ENCODE data around the gene CRAMP1. TPM values are rescaled to one million over a fixed set of nuclear protein-coding genes. Genes with fewer than 3 reads are reported as not detected.

CRAMP1 gene
- total RNA-seq, 4 donors from 2014 or later: 9.0 to 15.1 (median 11.3) TPM

GRCh38 chr16:1666316-1666715 lies 54.2 kb downstream of the CRAMP1 start:
- Histone ChIP-seq H3K27ac (no peak overlapping the region), H3K36me3 (peaks cover 0 to 100% of the 10 kb centered on the region in 2 donors), H3K4me1 (no peaks in the 10 kb centered on the region), H3K4me3 (no peak overlapping the region), H3K9me3 (no peaks in the 10 kb centered on the region), H3K27me3 (no peaks in the 10 kb centered on the region)
- WGBS, 2 donors (ENCODE audit: low coverage in 1 of 2): 100% methylated on average over 1 of the region's 13 CpGs; no CpG with 5 or more reads in 1 of the 2 donors
- TF ChIP-seq EP300 (IDR thresholded peaks at IDR 0.05): no peak
- TF ChIP-seq POLR2A (IDR thresholded peaks at IDR 0.05): no peak
- no peak for TF ChIP-seq POLR2AphosphoS5 (IDR thresholded peaks at IDR 0.05)
- no peak for TF ChIP-seq CTCF (IDR thresholded peaks at IDR 0.05)
- ATAC-seq: no peak

- H3K9me3 ChIP-seq: no peaks in the 10 kb centered on the region
- ATAC-seq: no peak
- no peaks in the 10 kb centered on the region for H3K27me3 ChIP-seq
- H3K4me3 ChIP-seq: no peak overlapping the region
- H3K36me3 ChIP-seq: peaks cover 0 to 100% of the 10 kb centered on the region in 2 donors
- H3K27ac ChIP-seq: no peak overlapping the region
- no peaks in the 10 kb centered on the region for H3K4me1 ChIP-seq
- TF ChIP-seq POLR2A (IDR thresholded peaks at IDR 0.05) (no peak), EP300 (IDR thresholded peaks at IDR 0.05) (no peak), POLR2AphosphoS5 (IDR thresholded peaks at IDR 0.05) (no peak)
- 70% methylated on average over 8 of the region's 8 CpGs; no CpG with 5 or more reads in 1 of the 2 donors for WGBS, 2 donors (ENCODE audit: low coverage in 1 of 2)
Observed at GRCh38 chr16:1667271-1667670, 55.1 kb downstream of the CRAMP1 start.

GRCh38 chr16:1667916-1668315 lies 55.8 kb downstream of the CRAMP1 start:
- Histone ChIP-seq H3K27me3 (no peaks in the 10 kb centered on the region), H3K4me3 (no peak overlapping the region), H3K9me3 (no peaks in the 10 kb centered on the region), H3K27ac (no peak overlapping the region), H3K4me1 (no peaks in the 10 kb centered on the region), H3K36me3 (peaks cover 0 to 100% of the 10 kb centered on the region in 2 donors)
- no peak for TF ChIP-seq CTCF (IDR thresholded peaks at IDR 0.05)
- WGBS, 2 donors (ENCODE audit: low coverage in 1 of 2): 90 to 94% methylated on average over 3 to 12 of the region's 14 CpGs
- peak; percentile 32 for ATAC-seq

- no peak for ATAC-seq
- TF ChIP-seq POLR2A (IDR thresholded peaks at IDR 0.05): no peak
- TF ChIP-seq EP300 (IDR thresholded peaks at IDR 0.05): no peak
- TF ChIP-seq POLR2AphosphoS5 (IDR thresholded peaks at IDR 0.05): no peak
- TF ChIP-seq CTCF (IDR thresholded peaks at IDR 0.05): no peak
- no peaks in the 10 kb centered on the region for H3K27me3 ChIP-seq
- H3K27ac ChIP-seq: no peak overlapping the region
- no peaks in the 10 kb centered on the region for H3K9me3 ChIP-seq
- peaks cover 0 to 100% of the 10 kb centered on the region in 2 donors for H3K36me3 ChIP-seq
- no peak overlapping the region for H3K4me3 ChIP-seq
- 74 to 99% methylated on average over 6 to 13 of the region's 23 CpGs for WGBS, 2 donors (ENCODE audit: low coverage in 1 of 2)
- H3K4me1 ChIP-seq: no peaks in the 10 kb centered on the region
Observed at GRCh38 chr16:1668612-1669319, 56.6 kb downstream of the CRAMP1 start.

- 82% methylated on average over 5 of the region's 7 CpGs; no CpG with 5 or more reads in 1 of the 2 donors for WGBS, 2 donors (ENCODE audit: low coverage in 1 of 2)
Observed at GRCh38 chr16:1669698-1670097, 57.5 kb downstream of the CRAMP1 start.

More at GRCh38 chr16:1669698-1670097, 57.5 kb downstream of the CRAMP1 start:
- TF ChIP-seq POLR2A (IDR thresholded peaks at IDR 0.05) (no peak), CTCF (IDR thresholded peaks at IDR 0.05) (no peak), POLR2AphosphoS5 (IDR thresholded peaks at IDR 0.05) (no peak), EP300 (IDR thresholded peaks at IDR 0.05) (no peak)
- Histone ChIP-seq H3K4me3 (no peak overlapping the region), H3K4me1 (no peaks in the 10 kb centered on the region), H3K36me3 (peaks cover 0 to 100% of the 10 kb centered on the region in 2 donors), H3K27me3 (no peaks in the 10 kb centered on the region), H3K9me3 (no peaks in the 10 kb centered on the region), H3K27ac (no peak overlapping the region)
- no peak for ATAC-seq

Measured in gastroesophageal sphincter (tissue), 4 donors.